ENCODE measurements around the gene RIMS4. TPM values are rescaled to one million over a fixed set of nuclear protein-coding genes. Genes with fewer than 3 reads are reported as not detected.

The RIMS4 gene
- total RNA-seq, 4 donors from 2014 or later, result 0.62 to 1.2 (median 0.64) TPM; not detected in 1

Other genes starting within 250 kb of the RIMS4 start
- gene PKIG, start 228.0 kb downstream of the RIMS4 start, total RNA-seq, result 10 to 100 TPM; 17.2 to 40.8 (median 32.0) TPM
- 1 to 10 TPM; 4.1 to 9.4 (median 7.8) TPM for gene ADA, start 158.8 kb downstream of the RIMS4 start, total RNA-seq
- gene CCN5, start 95.2 kb downstream of the RIMS4 start, total RNA-seq, result 100 to 1,000 TPM in 2 of 4 donors, 10 to 100 TPM in 2; 40.1 to 137 (median 87.9) TPM
- 1 to 10 TPM in 3 of 4 donors, under 1 TPM in 1; 0.57 to 1.9 (median 1.4) TPM for gene KCNK15, start 64.7 kb downstream of the RIMS4 start, total RNA-seq
- 100 to 1,000 TPM in 3 of 4 donors, 10 to 100 TPM in 1; 79.7 to 135 (median 129) TPM for gene YWHAB, start 75.2 kb upstream of the RIMS4 start, total RNA-seq
- 10 to 100 TPM; 11.7 to 61.1 (median 19.4) TPM for gene PABPC1L, start 99.5 kb upstream of the RIMS4 start, total RNA-seq
- 10 to 100 TPM; 14.4 to 17.3 (median 15.6) TPM for gene TOMM34, start 149.9 kb upstream of the RIMS4 start, total RNA-seq
- gene STK4, start 156.0 kb upstream of the RIMS4 start, total RNA-seq, result 10 to 100 TPM; 25.4 to 63.9 (median 33.5) TPM